K562 (cell line): ENCODE results near the gene MAPK8IP2. TPM values are rescaled to one million over a fixed set of nuclear protein-coding genes. Genes with fewer than 3 reads are reported as not detected.
A peak's percentile ranks its signal among the peaks of the same experiment; 100 is the strongest.

ENCODE experiments used
- ATAC-seq: fragments of 200-7000 bp; cut with Tn5 transposase; 3 replicates; pipeline ENCODE4 v1.9.1; 2020; ENCODE audit warnings: moderate library complexity
- BruUV-seq: library from RNA; stranded (reverse); fragments of 400-500 nt; replicated peaks from 2 replicates; lab custom pipeline; 2021; lab: Mats Ljungman, UMichigan
- CTCF ChIA-PET: fragments of 300-600 bp; formaldehyde crosslinking; extraction: SDS; loops from one replicate; lab custom pipeline; 2021; ENCODE audit warnings: low intra/inter-chr PET ratio; lab: Yijun Ruan, JAX
- POLR2A ChIA-PET: fragments of 300-600, 350-650 bp; sonication (Branson Sonifier 250); formaldehyde crosslinking; extraction: SDS; loops from one replicate; lab custom pipeline; 2021; ENCODE audit warnings: antibody characterized with exemption, inconsistent platforms; lab: Yijun Ruan, JAX
- DNase-seq, 4 experiments: peaks; one replicate each; pipeline versions ENCODE4 v3.0.0 to v3.0.0-alpha.2; 2011 to 2018; ENCODE audit warnings: low spot score in 3 of 4, mixed read lengths in 3 of 4; ENCODE audit errors: extremely low read depth in 1 of 4
- FAIRE-seq: peaks from 2 replicates; lab custom pipeline; 2011; peaks lifted over from hg19 to GRCh38; lab: Jason Lieb, UNC
- H2AFZ ChIP-seq: 2 replicates; pipeline ENCODE4 v1.6.0; 2011; ENCODE audit warnings: low read depth, low read length, control low read depth, inconsistent platforms
- H3K27ac ChIP-seq: fragments of 200-600 bp; 3 replicates; pipeline ENCODE4 v1.8.0; 2011; ENCODE audit warnings: low read depth, mild to moderate bottlenecking, control low read depth, inconsistent platforms, low read length, moderate library complexity, mixed read lengths; ENCODE audit errors: extremely low read depth
- H3K27me3 ChIP-seq, 2 experiments: fragments of 300-600 bp in 1 of 2; 2 replicates in 1 of 2; 3 replicates in 1 of 2; pipeline versions ENCODE4 v1.6.0 to v1.8.0; 2011; ENCODE audit warnings: inconsistent platforms in 2 of 2, low read length in 2 of 2, mild to moderate bottlenecking in 1 of 2, mixed read lengths in 1 of 2, moderate library complexity in 1 of 2; ENCODE audit not compliant: control insufficient read depth in 2 of 2, insufficient read depth in 2 of 2
- H3K36me3 ChIP-seq: fragments of 300-600 bp; 3 replicates; pipeline ENCODE4 v1.8.0; 2011; ENCODE audit warnings: mild to moderate bottlenecking, low read length, inconsistent platforms; ENCODE audit not compliant: control insufficient read depth, insufficient read depth
- H3K4me1 ChIP-seq, 2 experiments: fragments of 200-600 bp in 1 of 2; replicated peaks in 1 of 2; 2 replicates in 1 of 2; 3 replicates in 1 of 2; pipeline versions ENCODE4 v1.5.1 to v1.8.0; 2011; ENCODE audit warnings: inconsistent platforms in 2 of 2, low read length in 2 of 2, mild to moderate bottlenecking in 1 of 2, mixed read lengths in 1 of 2, moderate library complexity in 1 of 2; ENCODE audit not compliant: control insufficient read depth in 2 of 2, insufficient read depth in 2 of 2
- H3K4me2 ChIP-seq: 2 replicates; pipeline ENCODE4 v1.6.1; 2011; ENCODE audit warnings: low read length, control low read depth, inconsistent platforms, mixed read lengths; ENCODE audit not compliant: insufficient read depth
- H3K4me3 ChIP-seq: fragments of 200-600 bp; sonication (generic), shearing (Covaris generic); 2 replicates; pipeline ENCODE4 v1.5.1; 2016; ENCODE audit warnings: control low read depth, inconsistent platforms
- H3K79me2 ChIP-seq: fragments of 200-600 bp; 3 replicates; pipeline ENCODE4 v1.8.0; 2011; ENCODE audit warnings: low read length, inconsistent platforms; ENCODE audit not compliant: control insufficient read depth, insufficient read depth
- H3K9ac ChIP-seq, 2 experiments: 2 replicates each; pipeline versions ENCODE4 v1.6.0 to v1.6.1; 2011; ENCODE audit warnings: low read depth in 2 of 2, low read length in 2 of 2, control low read depth in 1 of 2, inconsistent platforms in 1 of 2, mild to moderate bottlenecking in 1 of 2, mixed read lengths in 1 of 2; ENCODE audit not compliant: insufficient read depth in 1 of 2
- H3K9me1 ChIP-seq: one replicate; pipeline ENCODE4 v1.6.0; 2011; ENCODE audit warnings: inconsistent platforms, mild to moderate bottlenecking, low read length, moderate library complexity; ENCODE audit not compliant: control insufficient read depth, insufficient read depth
- H3K9me3 ChIP-seq: replicated peaks from 2 replicates; pipeline ENCODE4 v1.5.1; 2011; ENCODE audit warnings: low read depth, low read length, inconsistent platforms; ENCODE audit not compliant: control insufficient read depth, insufficient read depth
- H4K20me1 ChIP-seq: replicated peaks from 2 replicates; pipeline ENCODE4 v1.6.1; 2011; ENCODE audit warnings: low read length, inconsistent platforms, mixed read lengths; ENCODE audit not compliant: control insufficient read depth, insufficient read depth
- SIX5 ChIP-seq, 2 experiments: IDR thresholded peaks; 2 replicates each; pipeline ENCODE4 v1.6.1; 2011; ENCODE audit warnings: low read length in 2 of 2, borderline replicate concordance in 1 of 2, low read depth in 1 of 2, mild to moderate bottlenecking in 1 of 2, moderate library complexity in 1 of 2; ENCODE audit not compliant: insufficient read depth in 1 of 2
- WGBS: fragments of 100-300 bp; shearing (Covaris generic); methylation state at CpG from one replicate; pipeline ENCODE4 v1.1.6; 2016; ENCODE audit warnings: low coverage, mixed read lengths; ENCODE audit not compliant: insufficient coverage; ENCODE audit errors: missing lambda C conversion rate; 5-methylcytosine and 5-hydroxymethylcytosine counted together
- in situ Hi-C: fragments of 300-500 bp; cut with MboI; formaldehyde crosslinking; loops from 4 replicates; pipeline ENCODE4 v1.15.0; 2018; ENCODE audit warnings: inconsistent platforms, mixed read lengths
- intact Hi-C: fragments of 100-400 bp; cut with micrococcal nuclease; formaldehyde crosslinking; loops from 2 replicates; pipeline ENCODE4 v1.14.2; 2022
- polyA plus RNA-seq, 8 experiments: library from polyadenylated mRNA; depleted of rRNA in 4 of 8; stranded (reverse) in 5 of 8; unstranded in 3 of 8; fragments of >200 nt; fragmentation: Nextera tagmentation in 2 of 8; fragmentation: Illumina TruSeq in 1 of 8; extraction: Ambion mirVana in 2 of 8; extraction: Trizol in 1 of 8; gene quantifications; 2 replicates each; pipeline versions ENCODE4 v1.2.1 to v1.2.3, GENCODE V29; 2011 to 2014; ENCODE audit warnings: inconsistent platforms in 1 of 8, missing spikeins in 1 of 8
- total RNA-seq, 7 experiments: library from RNA; depleted of rRNA in 6 of 7; stranded (reverse); fragments of >200 nt in 6 of 7; fragmentation: Illumina TruSeq in 2 of 7; extraction: Trizol in 2 of 7; gene quantifications; 2 replicates each; pipeline versions ENCODE4 v1.2.1 to v1.2.3, GENCODE V29; 2011 to 2021; ENCODE audit warnings: low replicate concordance in 1 of 7
- TF ChIP-seq, protein P1 (sequence below), 2 experiments: IDR thresholded peaks; 2 replicates each; pipeline ENCODE4 v1.6.1; 2011; ENCODE audit warnings: borderline replicate concordance in 1 of 2, control low read depth in 1 of 2, low read depth in 1 of 2, low read length in 1 of 2, mild to moderate bottlenecking in 1 of 2, mixed read lengths in 1 of 2, moderate library complexity in 1 of 2; ENCODE audit not compliant: insufficient read depth in 1 of 2, insufficient read length in 1 of 2, poor library complexity in 1 of 2, severe bottlenecking in 1 of 2; ENCODE audit errors: extremely low read depth in 1 of 2
- TF ChIP-seq, protein P2 (sequence below): sonication (generic); formaldehyde crosslinking; IDR thresholded peaks from 2 replicates; pipeline ENCODE4 v1.9.0; 2022; ENCODE audit warnings: mild to moderate bottlenecking, missing genetic modification reagents
- TF ChIP-seq, protein P3 (sequence below): fragments of 450-650 bp; IDR thresholded peaks from 2 replicates; pipeline ENCODE4 v1.6.1; 2016; ENCODE audit warnings: mild to moderate bottlenecking, moderate library complexity

MAPK8IP2 gene
- total and polyA plus RNA-seq, 9 of the 15 experiments (the other 6 are each of a cell fraction or from before 2014, with no cell fraction given): 0.01 to 0.47 (median 0.07) TPM; not detected in 2

DNA sequence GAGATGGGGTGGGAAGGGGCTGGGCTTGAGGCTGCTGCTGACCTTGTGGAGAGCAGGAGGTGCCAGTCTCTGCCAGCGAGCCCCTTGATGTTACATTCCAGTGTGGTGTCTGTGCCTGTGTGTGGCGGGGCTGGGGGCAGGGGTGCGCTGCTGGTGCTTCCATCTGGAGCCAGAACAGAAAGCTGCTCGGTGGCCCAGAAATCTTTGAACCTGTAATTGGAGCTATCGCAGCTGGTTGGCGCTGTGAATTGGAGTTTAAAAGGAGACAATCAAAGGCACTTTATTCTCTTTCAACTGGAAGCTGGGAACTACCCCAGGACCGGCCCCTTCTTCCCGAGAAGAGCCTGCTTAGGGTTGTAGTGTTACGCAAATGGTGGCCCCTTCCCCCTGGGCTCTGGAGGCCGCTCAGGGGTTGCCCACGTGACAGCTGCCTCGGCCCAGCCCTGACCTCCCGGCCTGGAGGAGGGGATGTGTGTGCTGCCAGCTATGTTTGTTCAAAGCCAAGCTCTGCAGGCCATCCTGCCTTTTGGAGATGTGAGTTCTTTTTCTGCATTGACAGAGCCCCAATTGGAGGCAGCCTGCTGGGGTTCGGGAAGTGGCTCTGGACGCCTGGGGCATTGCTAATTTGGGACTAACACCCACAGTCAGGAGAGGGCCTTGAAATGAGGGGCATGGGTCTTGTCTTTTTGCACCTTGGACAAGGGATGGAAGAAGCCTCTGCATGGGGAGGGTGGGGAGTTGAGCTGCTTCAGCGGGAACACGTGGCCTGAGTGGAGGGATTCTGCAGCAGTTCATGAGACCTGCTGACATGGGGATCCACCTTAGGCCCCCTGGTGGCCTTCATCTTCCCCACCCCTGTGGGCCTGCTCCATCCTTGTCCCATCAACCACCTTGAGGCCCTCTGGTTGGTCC, 41.4 kb downstream of the MAPK8IP2 start:
- Histone ChIP-seq H3K4me1 (peaks cover 0 to 6% of the 10 kb centered on the region in 2 experiments; a peak in 2 of 5 replicates), H3K9me3 (no peaks in the 10 kb centered on the region), H3K36me3 (no peaks in the 10 kb centered on the region), H3K27me3 (peaks cover 5 to 42% of the 10 kb centered on the region in 2 experiments), H2AFZ (no peak overlapping the region), H3K4me2 (no peak overlapping the region), H4K20me1 (no peaks in the 10 kb centered on the region), H3K79me2 (no peaks in the 10 kb centered on the region), H3K27ac (no peak overlapping the region), H3K9ac (no peak overlapping the region), H3K9me1 (no peaks in the 10 kb centered on the region), H3K4me3 (no peak overlapping the region)
- intact Hi-C loops: no loop called here
- DNase-seq (peak in 3 of 4 experiments; percentile 26 to 42 (median 32)), ATAC-seq (peak; percentile 76), FAIRE-seq (no peak)
- BruUV-seq: no TSS peak
- in situ Hi-C loops: loop anchor here (5.0 kb wide), 1 partner anchor 55 kb away; no protein-coding TSS in a partner anchor
- ChIA-PET CTCF (no interaction called here), POLR2A (interaction anchor here (0.6 to 1.5 kb wide), 3 partner anchors 12 to 720 kb away, joined by 3 read pairs; partner anchors contain the start of gene LMF2)
- 10% methylated on average over 8 of the region's 17 CpGs for WGBS
- TF ChIP-seq, protein P1, sequence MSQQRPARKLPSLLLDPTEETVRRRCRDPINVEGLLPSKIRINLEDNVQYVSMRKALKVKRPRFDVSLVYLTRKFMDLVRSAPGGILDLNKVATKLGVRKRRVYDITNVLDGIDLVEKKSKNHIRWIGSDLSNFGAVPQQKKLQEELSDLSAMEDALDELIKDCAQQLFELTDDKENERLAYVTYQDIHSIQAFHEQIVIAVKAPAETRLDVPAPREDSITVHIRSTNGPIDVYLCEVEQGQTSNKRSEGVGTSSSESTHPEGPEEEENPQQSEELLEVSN (IDR thresholded peaks at IDR 0.05; ENCODE audit: borderline replicate concordance in 1 of 2, extremely low read depth in 1 of 2, insufficient read depth in 1 of 2, insufficient read length in 1 of 2, low read depth in 1 of 2, low read length in 1 of 2, poor library complexity in 1 of 2, severe bottlenecking in 1 of 2): peak in 1 of 2 experiments; percentile 61
- TF ChIP-seq, protein P2, sequence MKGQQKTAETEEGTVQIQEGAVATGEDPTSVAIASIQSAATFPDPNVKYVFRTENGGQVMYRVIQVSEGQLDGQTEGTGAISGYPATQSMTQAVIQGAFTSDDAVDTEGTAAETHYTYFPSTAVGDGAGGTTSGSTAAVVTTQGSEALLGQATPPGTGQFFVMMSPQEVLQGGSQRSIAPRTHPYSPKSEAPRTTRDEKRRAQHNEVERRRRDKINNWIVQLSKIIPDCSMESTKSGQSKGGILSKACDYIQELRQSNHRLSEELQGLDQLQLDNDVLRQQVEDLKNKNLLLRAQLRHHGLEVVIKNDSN (CRISPR knock-in tag): peak; percentile 48; the same call in 1 of the 2 replicates
- TF ChIP-seq, protein P3, sequence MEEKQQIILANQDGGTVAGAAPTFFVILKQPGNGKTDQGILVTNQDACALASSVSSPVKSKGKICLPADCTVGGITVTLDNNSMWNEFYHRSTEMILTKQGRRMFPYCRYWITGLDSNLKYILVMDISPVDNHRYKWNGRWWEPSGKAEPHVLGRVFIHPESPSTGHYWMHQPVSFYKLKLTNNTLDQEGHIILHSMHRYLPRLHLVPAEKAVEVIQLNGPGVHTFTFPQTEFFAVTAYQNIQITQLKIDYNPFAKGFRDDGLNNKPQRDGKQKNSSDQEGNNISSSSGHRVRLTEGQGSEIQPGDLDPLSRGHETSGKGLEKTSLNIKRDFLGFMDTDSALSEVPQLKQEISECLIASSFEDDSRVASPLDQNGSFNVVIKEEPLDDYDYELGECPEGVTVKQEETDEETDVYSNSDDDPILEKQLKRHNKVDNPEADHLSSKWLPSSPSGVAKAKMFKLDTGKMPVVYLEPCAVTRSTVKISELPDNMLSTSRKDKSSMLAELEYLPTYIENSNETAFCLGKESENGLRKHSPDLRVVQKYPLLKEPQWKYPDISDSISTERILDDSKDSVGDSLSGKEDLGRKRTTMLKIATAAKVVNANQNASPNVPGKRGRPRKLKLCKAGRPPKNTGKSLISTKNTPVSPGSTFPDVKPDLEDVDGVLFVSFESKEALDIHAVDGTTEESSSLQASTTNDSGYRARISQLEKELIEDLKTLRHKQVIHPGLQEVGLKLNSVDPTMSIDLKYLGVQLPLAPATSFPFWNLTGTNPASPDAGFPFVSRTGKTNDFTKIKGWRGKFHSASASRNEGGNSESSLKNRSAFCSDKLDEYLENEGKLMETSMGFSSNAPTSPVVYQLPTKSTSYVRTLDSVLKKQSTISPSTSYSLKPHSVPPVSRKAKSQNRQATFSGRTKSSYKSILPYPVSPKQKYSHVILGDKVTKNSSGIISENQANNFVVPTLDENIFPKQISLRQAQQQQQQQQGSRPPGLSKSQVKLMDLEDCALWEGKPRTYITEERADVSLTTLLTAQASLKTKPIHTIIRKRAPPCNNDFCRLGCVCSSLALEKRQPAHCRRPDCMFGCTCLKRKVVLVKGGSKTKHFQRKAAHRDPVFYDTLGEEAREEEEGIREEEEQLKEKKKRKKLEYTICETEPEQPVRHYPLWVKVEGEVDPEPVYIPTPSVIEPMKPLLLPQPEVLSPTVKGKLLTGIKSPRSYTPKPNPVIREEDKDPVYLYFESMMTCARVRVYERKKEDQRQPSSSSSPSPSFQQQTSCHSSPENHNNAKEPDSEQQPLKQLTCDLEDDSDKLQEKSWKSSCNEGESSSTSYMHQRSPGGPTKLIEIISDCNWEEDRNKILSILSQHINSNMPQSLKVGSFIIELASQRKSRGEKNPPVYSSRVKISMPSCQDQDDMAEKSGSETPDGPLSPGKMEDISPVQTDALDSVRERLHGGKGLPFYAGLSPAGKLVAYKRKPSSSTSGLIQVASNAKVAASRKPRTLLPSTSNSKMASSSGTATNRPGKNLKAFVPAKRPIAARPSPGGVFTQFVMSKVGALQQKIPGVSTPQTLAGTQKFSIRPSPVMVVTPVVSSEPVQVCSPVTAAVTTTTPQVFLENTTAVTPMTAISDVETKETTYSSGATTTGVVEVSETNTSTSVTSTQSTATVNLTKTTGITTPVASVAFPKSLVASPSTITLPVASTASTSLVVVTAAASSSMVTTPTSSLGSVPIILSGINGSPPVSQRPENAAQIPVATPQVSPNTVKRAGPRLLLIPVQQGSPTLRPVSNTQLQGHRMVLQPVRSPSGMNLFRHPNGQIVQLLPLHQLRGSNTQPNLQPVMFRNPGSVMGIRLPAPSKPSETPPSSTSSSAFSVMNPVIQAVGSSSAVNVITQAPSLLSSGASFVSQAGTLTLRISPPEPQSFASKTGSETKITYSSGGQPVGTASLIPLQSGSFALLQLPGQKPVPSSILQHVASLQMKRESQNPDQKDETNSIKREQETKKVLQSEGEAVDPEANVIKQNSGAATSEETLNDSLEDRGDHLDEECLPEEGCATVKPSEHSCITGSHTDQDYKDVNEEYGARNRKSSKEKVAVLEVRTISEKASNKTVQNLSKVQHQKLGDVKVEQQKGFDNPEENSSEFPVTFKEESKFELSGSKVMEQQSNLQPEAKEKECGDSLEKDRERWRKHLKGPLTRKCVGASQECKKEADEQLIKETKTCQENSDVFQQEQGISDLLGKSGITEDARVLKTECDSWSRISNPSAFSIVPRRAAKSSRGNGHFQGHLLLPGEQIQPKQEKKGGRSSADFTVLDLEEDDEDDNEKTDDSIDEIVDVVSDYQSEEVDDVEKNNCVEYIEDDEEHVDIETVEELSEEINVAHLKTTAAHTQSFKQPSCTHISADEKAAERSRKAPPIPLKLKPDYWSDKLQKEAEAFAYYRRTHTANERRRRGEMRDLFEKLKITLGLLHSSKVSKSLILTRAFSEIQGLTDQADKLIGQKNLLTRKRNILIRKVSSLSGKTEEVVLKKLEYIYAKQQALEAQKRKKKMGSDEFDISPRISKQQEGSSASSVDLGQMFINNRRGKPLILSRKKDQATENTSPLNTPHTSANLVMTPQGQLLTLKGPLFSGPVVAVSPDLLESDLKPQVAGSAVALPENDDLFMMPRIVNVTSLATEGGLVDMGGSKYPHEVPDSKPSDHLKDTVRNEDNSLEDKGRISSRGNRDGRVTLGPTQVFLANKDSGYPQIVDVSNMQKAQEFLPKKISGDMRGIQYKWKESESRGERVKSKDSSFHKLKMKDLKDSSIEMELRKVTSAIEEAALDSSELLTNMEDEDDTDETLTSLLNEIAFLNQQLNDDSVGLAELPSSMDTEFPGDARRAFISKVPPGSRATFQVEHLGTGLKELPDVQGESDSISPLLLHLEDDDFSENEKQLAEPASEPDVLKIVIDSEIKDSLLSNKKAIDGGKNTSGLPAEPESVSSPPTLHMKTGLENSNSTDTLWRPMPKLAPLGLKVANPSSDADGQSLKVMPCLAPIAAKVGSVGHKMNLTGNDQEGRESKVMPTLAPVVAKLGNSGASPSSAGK: 0 out of 2 replicates have a peak, but pooled peaks have one; percentile 11
- TF ChIP-seq SIX5 (IDR thresholded peaks at IDR 0.05; ENCODE audit: borderline replicate concordance in 1 of 2, insufficient read depth in 1 of 2, low read depth in 1 of 2, low read length in 2 of 2): no peak
